AG10803 (cell line): Measurements from ENCODE around the gene NHS.

Experiments
- DNase-seq: peaks from one replicate; pipeline ENCODE4 v3.0.0; 2010; ENCODE audit warnings: low read depth
- H3K4me3 ChIP-seq: 2 replicates; pipeline ENCODE4 v1.5.1; 2011; ENCODE audit warnings: mild to moderate bottlenecking, low read length, control low read depth
- CTCF ChIP-seq: conservative IDR thresholded peaks from 2 replicates; pipeline ENCODE4 v1.5.1; 2011; ENCODE audit warnings: mild to moderate bottlenecking, low read length, control low read depth, inconsistent platforms

The NHS gene

DNA sequence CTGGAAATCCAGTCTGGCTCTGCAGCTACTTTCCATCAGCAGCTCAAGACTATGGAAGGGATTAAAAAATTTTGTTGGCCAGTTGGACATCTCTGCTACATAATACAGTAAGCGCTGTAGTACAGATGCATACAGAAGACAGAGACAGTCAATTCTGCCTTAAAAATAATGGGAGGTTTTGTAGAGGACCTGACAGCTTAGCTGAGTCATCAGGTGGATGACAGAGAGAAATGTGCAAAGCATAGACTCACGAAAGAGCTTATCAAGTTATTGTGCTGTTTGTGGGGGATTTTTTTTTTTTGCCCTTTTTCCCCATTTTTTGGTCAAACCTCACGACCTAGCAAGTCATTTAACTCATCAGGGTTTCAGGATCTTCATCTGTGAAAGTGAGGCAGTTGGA lies 213.3 kb downstream of the NHS start:
- no peak overlapping the region for H3K4me3 ChIP-seq
- no peak for TF ChIP-seq CTCF
- no peak for DNase-seq

DNA sequence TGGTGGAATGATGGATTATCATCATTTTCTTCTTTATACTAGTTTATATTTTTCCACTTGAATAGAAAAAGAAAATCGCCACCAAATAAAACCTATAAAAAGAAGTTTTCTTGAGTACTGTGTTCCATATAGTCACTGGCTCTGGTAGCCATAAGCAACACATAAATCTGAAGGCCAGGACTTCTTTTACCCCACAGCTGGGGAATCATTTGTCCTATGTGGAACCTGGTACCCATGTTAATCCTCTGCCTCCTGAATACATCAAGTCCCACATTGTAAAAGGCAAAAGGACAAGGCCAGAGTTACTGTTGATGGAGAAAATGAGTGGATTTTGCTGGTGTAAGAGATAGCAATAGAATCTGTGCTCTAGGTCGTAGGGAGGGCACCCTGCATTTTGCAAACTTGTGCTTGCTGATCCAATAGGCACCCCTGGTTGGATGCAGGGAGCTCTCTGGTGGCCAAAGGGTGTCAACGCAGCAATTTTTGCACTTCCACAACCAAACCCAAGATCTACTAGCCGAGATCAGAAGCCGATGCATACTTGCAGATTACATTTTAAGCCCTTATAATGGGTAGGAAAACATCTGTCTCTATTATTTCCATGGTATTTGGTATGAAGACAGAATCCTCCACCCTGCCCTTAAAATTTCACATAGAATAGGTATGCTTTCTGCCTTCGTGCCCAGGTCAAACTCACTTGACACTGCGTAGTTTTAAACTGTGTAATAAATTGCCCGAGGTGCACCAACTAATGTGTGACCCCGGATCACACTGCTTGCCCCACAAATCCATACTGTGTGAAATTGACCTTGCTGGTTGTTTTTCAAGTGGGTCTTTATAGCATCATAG lies 216.1 kb downstream of the NHS start:
- DNase-seq: peak; percentile 82
- H3K4me3 ChIP-seq: peak overlapping the region; percentile 48

DNA sequence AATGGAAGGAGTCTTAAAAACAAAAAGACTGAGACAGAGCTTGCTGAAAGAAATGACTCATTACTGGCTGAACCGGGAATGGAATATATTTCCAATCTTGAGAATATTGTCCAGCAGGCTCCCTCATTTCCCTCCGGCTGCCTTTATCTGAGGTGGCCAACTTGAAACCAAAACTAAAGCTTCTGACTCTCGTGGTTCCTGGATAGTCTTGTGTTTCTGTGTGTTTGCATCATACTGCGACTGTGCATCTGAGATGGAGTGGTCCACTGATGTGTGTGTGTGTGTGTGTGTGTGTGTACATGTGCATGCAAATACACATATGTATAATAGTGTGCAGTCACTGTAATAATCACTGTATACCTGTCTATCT lies 216.7 kb downstream of the NHS start:
- DNase-seq: peak; percentile 82
- H3K4me3 ChIP-seq: peak overlapping the region; percentile 48
- no peak; the same call in 1 of the 2 replicates for TF ChIP-seq CTCF

More for the DNA sequence above, 216.1 kb downstream of the NHS start:
- TF ChIP-seq CTCF: peak; percentile 79

- TF ChIP-seq CTCF: no peak
- H3K4me3 ChIP-seq: peak overlapping the region; percentile 48
- DNase-seq: peak; percentile 20
Measured at GRCh38 chrX:17592117-17592516, 217.1 kb downstream of the NHS start.

- no peak overlapping the region for H3K4me3 ChIP-seq
- TF ChIP-seq CTCF: no peak
- DNase-seq: no peak
Measured at GRCh38 chrX:17594693-17595092, 219.7 kb downstream of the NHS start.

DNA sequence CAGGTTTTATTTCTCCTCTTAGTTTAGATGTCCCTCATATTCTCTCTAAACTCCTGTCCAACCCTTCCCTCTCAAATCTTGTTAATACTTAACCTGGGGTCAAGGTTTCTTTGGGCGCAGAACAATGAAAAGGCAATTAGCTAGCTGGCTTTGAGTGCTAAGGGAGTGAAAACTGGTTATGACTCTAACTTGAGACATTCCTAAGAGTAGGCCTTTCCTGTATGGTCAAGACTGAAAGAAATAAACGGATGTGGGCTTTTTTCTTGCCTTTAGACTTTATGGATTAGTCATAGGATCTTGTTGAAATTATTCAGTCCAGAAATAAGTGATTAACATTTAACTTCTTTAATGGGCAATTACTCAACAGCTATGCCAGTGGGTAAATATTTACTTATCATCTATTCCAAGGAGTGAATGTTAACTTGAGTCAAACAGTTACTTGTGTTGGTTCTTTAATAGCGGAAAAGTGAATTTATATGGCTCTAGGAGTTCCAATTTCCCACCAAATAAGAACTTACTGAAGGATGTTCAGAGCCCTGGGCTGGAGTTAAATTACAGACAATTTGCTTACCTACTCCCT lies 220.5 kb downstream of the NHS start:
- peak; percentile 69 for DNase-seq
- H3K4me3 ChIP-seq: no peak overlapping the region
- TF ChIP-seq CTCF: no peak

DNA sequence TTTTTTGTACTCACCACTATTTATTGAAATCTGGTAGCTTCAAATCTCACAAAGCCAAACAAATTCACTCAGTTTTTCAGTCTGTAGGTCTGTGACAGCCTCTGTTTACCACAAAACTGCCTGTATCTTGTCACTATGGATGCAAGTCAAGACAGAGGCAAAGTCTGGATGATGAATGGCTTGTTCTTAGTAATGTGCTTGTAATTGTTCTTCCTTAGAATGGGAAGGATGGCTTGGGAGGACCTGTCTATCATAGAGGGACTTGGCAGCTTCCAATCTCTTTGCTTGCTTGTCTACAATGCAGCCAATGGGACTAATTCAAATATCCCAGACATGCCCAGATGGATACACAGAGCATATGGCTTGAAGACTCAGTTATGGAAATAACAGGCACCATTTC lies 221.1 kb downstream of the NHS start:
- no peak overlapping the region for H3K4me3 ChIP-seq
- no peak for TF ChIP-seq CTCF
- no peak for DNase-seq
